Glutamatergic neuron (in vitro differentiated cells): ENCODE results near the gene P2RX2. TPM values are rescaled to one million over a fixed set of nuclear protein-coding genes. Genes with fewer than 3 reads are reported as not detected.

ENCODE experiments used
- DNase-seq: peaks from one replicate; pipeline ENCODE4 v3.0.0; 2022
- H3K27ac Mint-ChIP-seq: one replicate; pipeline ENCODE4 v1.8.0; 2020; ENCODE audit warnings: mild to moderate bottlenecking, mixed read lengths, inconsistent platforms; ENCODE audit not compliant: unreplicated experiment
- H3K27me3 Mint-ChIP-seq: one replicate; pipeline ENCODE4 v1.8.0; 2020; ENCODE audit warnings: mild to moderate bottlenecking, moderate library complexity, mixed read lengths, inconsistent platforms; ENCODE audit not compliant: unreplicated experiment
- H3K36me3 Mint-ChIP-seq: one replicate; pipeline ENCODE4 v1.8.0; 2020; ENCODE audit warnings: mild to moderate bottlenecking, mixed read lengths, inconsistent platforms; ENCODE audit not compliant: unreplicated experiment
- H3K4me1 Mint-ChIP-seq: one replicate; pipeline ENCODE4 v1.8.0; 2020; ENCODE audit warnings: mild to moderate bottlenecking, low read depth, mixed read lengths, inconsistent platforms; ENCODE audit not compliant: unreplicated experiment
- H3K4me3 Mint-ChIP-seq: one replicate; pipeline ENCODE4 v1.8.0; 2020; ENCODE audit warnings: mild to moderate bottlenecking, mixed read lengths, inconsistent platforms; ENCODE audit not compliant: unreplicated experiment
- H3K9me3 Mint-ChIP-seq: one replicate; pipeline ENCODE4 v1.8.0; 2020; ENCODE audit warnings: mild to moderate bottlenecking, moderate library complexity, mixed read lengths, inconsistent platforms; ENCODE audit not compliant: unreplicated experiment
- CTCF ChIP-seq: fragments of 200-600 bp; sonication (generic); IDR thresholded peaks from one replicate; pipeline ENCODE4 v1.5.0; 2021; ENCODE audit not compliant: partially characterized antibody, unreplicated experiment
- total RNA-seq: library from RNA; stranded (reverse); fragmentation: NEBNext Ultra II Directional; extraction: Animal tissue kit (Norgen Biotek cat#: 25700); gene quantifications from one replicate; pipeline ENCODE4 v1.2.1, GENCODE V29; 2021; ENCODE audit not compliant: unreplicated experiment

P2RX2 gene
- total RNA-seq, 1 donor from 2014 or later: 4.1 TPM

- H3K27ac Mint-ChIP-seq: no peak overlapping the region
- DNase-seq: no peak
- peaks cover 5% of the 10 kb centered on the region for H3K27me3 Mint-ChIP-seq
- no peaks in the 10 kb centered on the region for H3K4me1 Mint-ChIP-seq
- peaks cover 13% of the 10 kb centered on the region for H3K9me3 Mint-ChIP-seq
- no peak for TF ChIP-seq CTCF
- no peak overlapping the region for H3K4me3 Mint-ChIP-seq
- H3K36me3 Mint-ChIP-seq: no peaks in the 10 kb centered on the region
These were observed 47.0 kb upstream of the P2RX2 start for GRCh38 chr12:132571598-132571997.

GRCh38 chr12:132572106-132572505 lies 46.5 kb upstream of the P2RX2 start:
- no peak for DNase-seq
- Mint-ChIP-seq H3K4me1 (no peaks in the 10 kb centered on the region), H3K36me3 (no peaks in the 10 kb centered on the region), H3K27ac (no peak overlapping the region), H3K9me3 (peaks cover 14% of the 10 kb centered on the region), H3K27me3 (peaks cover 7% of the 10 kb centered on the region), H3K4me3 (no peak overlapping the region)
- no peak for TF ChIP-seq CTCF

- no peak for DNase-seq
- no peak for TF ChIP-seq CTCF
- peaks cover 2% of the 10 kb centered on the region for H3K4me1 Mint-ChIP-seq
- H3K27ac Mint-ChIP-seq: no peak overlapping the region
- H3K36me3 Mint-ChIP-seq: peaks cover 4% of the 10 kb centered on the region
- no peak overlapping the region for H3K4me3 Mint-ChIP-seq
- H3K27me3 Mint-ChIP-seq: peaks cover 11% of the 10 kb centered on the region
- peaks cover 17% of the 10 kb centered on the region for H3K9me3 Mint-ChIP-seq
These were observed 45.5 kb upstream of the P2RX2 start for GRCh38 chr12:132572801-132573760.

- DNase-seq: no peak
- peaks cover 18% of the 10 kb centered on the region for H3K27me3 Mint-ChIP-seq
- no peak overlapping the region for H3K27ac Mint-ChIP-seq
- TF ChIP-seq CTCF: no peak
- no peak overlapping the region for H3K4me3 Mint-ChIP-seq
- H3K36me3 Mint-ChIP-seq: peaks cover 9% of the 10 kb centered on the region
- peaks cover 2% of the 10 kb centered on the region for H3K4me1 Mint-ChIP-seq
- peaks cover 24% of the 10 kb centered on the region for H3K9me3 Mint-ChIP-seq
These were observed 44.1 kb upstream of the P2RX2 start for GRCh38 chr12:132574271-132574996.
